Measurements from ENCODE around the gene SLC38A4.
"Not testable (repeated sequence)": the region's sequence is repeated elsewhere in the genome, so short reads cannot be mapped to it uniquely, and the experiment has no call there.

The SLC38A4 gene

GRCh38 chr12:46825591-46826414 lies at the start of gene SLC38A4:
Gene SLC38A4 (minus strand): TSS chr12:46825997. CDS start chr12:46793071, 32,926 bp downstream.
- no peak for DNase-seq

GRCh38 chr12:46875095-46875494 lies 49.3 kb upstream of the SLC38A4 start:
- no peak for DNase-seq

GRCh38 chr12:46874642-46875041 lies 48.8 kb upstream of the SLC38A4 start:
- no peak for DNase-seq

GRCh38 chr12:46872135-46872534 lies 46.3 kb upstream of the SLC38A4 start:
- DNase-seq, result no peak

GRCh38 chr12:46865311-46865710 lies 39.5 kb upstream of the SLC38A4 start:
- no peak for DNase-seq

- DNase-seq, result no peak
These were observed 32.6 kb upstream of the SLC38A4 start for GRCh38 chr12:46858368-46858767.

GRCh38 chr12:46857486-46857885 lies 31.7 kb upstream of the SLC38A4 start:
- DNase-seq, result no peak

- no peak for DNase-seq
These were observed 30.0 kb upstream of the SLC38A4 start for GRCh38 chr12:46855760-46856159.

- not testable (repeated sequence) for DNase-seq
These were observed 28.4 kb upstream of the SLC38A4 start for GRCh38 chr12:46854188-46854587.

GRCh38 chr12:46848792-46849191 lies 23.0 kb upstream of the SLC38A4 start:
- DNase-seq, result not testable (repeated sequence)

GRCh38 chr12:46847001-46847400 lies 21.2 kb upstream of the SLC38A4 start:
- no peak for DNase-seq

- no peak for DNase-seq
These were observed 18.0 kb upstream of the SLC38A4 start for GRCh38 chr12:46843811-46844210.

- DNase-seq, result no peak
These were observed 16.1 kb upstream of the SLC38A4 start for GRCh38 chr12:46841891-46842290.

GRCh38 chr12:46839964-46840363 lies 14.2 kb upstream of the SLC38A4 start:
- no peak for DNase-seq

- DNase-seq, result no peak
These were observed 13.4 kb upstream of the SLC38A4 start for GRCh38 chr12:46839232-46839631.

GRCh38 chr12:46835785-46836184 lies 10.0 kb upstream of the SLC38A4 start:
- no peak for DNase-seq

GRCh38 chr12:46832130-46832704 lies 6.4 kb upstream of the SLC38A4 start:
- no peak for DNase-seq

- no peak for DNase-seq
These were observed 5.7 kb upstream of the SLC38A4 start for GRCh38 chr12:46831335-46832129.

- DNase-seq, result no peak
These were observed 5.0 kb upstream of the SLC38A4 start for GRCh38 chr12:46830731-46831334.

GRCh38 chr12:46824709-46825108 lies 1.1 kb downstream of the SLC38A4 start:
- no peak for DNase-seq

- DNase-seq, result no peak
These were observed 7.2 kb downstream of the SLC38A4 start for GRCh38 chr12:46818642-46819041.

- DNase-seq, result no peak
These were observed 10.0 kb downstream of the SLC38A4 start for GRCh38 chr12:46815809-46816208.

- DNase-seq, result no peak
These were observed 11.7 kb downstream of the SLC38A4 start for GRCh38 chr12:46814143-46814542.
